Fibroblast of mammary gland (primary cell): ENCODE data around the gene GRHL3.

Source experiments
- DNase-seq: peaks from one replicate; pipeline ENCODE4 v3.0.0-alpha.2; 2010; ENCODE audit warnings: low read depth
- H3K4me3 ChIP-seq: 2 replicates; pipeline ENCODE4 v1.5.1; 2011; ENCODE audit warnings: low read depth, mild to moderate bottlenecking, low read length, moderate library complexity; ENCODE audit not compliant: control insufficient read depth
- TF ChIP-seq, protein P1 (sequence below): conservative IDR thresholded peaks from 2 replicates; pipeline ENCODE4 v1.5.1; 2011; ENCODE audit warnings: low read depth, low read length, inconsistent platforms; ENCODE audit not compliant: control insufficient read depth, insufficient read depth

GRHL3 gene

DNA sequence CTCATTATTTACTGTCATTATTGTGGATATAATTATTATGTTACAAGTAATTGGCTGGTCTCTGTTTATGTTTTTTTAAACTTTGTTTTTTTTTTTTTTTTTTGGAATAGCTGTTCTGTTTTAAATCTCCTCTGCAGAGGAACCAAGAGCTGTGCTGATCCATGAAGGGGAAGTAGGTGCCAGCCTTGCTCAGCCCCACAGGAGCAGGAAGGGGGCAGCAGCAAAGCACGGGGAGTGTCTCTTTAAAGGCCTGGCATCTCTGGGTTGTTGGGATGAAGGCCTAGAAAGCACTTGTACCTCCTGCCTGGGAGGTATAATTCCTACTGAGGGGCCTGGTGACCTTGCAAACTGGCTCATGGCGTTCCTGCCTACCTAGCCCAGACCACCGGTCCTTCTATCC is 2.5 kb upstream of the GRHL3 start:
- no peak overlapping the region for H3K4me3 ChIP-seq
- DNase-seq, result no peak
- TF ChIP-seq, protein P1, sequence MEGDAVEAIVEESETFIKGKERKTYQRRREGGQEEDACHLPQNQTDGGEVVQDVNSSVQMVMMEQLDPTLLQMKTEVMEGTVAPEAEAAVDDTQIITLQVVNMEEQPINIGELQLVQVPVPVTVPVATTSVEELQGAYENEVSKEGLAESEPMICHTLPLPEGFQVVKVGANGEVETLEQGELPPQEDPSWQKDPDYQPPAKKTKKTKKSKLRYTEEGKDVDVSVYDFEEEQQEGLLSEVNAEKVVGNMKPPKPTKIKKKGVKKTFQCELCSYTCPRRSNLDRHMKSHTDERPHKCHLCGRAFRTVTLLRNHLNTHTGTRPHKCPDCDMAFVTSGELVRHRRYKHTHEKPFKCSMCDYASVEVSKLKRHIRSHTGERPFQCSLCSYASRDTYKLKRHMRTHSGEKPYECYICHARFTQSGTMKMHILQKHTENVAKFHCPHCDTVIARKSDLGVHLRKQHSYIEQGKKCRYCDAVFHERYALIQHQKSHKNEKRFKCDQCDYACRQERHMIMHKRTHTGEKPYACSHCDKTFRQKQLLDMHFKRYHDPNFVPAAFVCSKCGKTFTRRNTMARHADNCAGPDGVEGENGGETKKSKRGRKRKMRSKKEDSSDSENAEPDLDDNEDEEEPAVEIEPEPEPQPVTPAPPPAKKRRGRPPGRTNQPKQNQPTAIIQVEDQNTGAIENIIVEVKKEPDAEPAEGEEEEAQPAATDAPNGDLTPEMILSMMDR, result no peak

DNA sequence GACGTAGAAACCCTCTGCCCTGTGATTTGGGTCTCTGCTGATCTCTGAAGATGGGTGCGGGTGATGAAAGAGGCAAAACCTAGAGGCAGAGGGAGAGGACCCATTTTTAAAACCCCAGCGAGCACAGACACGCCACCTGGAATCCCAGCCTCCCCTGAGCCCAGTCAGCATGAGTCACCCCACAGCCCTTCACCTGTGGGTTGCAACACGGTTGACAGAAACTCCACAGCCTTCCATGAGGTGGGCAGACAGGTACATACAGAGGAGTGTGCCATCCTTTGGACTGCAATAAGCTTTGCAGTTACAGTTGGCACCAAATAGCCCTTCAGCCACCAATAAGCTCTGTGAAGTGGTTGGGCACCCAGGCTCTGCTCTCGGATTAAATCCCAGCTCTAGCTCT is 2.1 kb upstream of the GRHL3 start:
- no peak overlapping the region for H3K4me3 ChIP-seq
- no peak for DNase-seq
- TF ChIP-seq, protein P1, result no peak

DNA sequence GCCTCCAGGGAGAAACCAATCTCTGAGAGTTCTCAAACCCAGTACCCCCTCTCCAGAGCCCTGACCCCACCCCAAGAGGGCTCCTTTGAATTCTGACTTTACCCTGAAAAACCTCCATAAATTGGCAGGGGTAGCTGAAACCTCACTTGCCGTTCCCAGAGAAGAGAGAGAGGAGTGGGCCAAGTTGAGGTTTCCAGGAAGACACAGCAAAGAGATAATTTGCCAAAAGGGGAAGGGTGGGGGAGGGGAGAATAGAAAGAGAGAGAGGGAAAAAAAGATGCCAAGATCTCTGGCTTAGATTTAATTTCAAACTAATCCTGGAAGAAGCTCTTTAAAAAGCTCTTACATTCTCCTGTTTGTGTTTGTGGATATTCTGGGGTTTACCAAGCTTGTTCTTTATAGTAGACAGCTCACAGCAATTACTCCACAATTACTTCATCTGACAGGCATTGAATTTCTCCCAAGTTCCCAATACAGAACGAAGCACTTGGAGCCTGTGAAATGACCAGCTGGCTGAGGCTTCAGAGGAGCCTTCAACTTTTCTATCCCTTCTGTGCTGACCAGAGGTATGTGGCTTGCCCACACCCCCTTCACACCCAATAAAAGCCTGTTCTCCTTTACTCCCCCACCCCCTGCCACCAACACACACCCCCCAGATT is 1.1 kb upstream of the GRHL3 start:
- peak; percentile 49 for DNase-seq
- no peak overlapping the region for H3K4me3 ChIP-seq
- TF ChIP-seq, protein P1, result no peak

DNA sequence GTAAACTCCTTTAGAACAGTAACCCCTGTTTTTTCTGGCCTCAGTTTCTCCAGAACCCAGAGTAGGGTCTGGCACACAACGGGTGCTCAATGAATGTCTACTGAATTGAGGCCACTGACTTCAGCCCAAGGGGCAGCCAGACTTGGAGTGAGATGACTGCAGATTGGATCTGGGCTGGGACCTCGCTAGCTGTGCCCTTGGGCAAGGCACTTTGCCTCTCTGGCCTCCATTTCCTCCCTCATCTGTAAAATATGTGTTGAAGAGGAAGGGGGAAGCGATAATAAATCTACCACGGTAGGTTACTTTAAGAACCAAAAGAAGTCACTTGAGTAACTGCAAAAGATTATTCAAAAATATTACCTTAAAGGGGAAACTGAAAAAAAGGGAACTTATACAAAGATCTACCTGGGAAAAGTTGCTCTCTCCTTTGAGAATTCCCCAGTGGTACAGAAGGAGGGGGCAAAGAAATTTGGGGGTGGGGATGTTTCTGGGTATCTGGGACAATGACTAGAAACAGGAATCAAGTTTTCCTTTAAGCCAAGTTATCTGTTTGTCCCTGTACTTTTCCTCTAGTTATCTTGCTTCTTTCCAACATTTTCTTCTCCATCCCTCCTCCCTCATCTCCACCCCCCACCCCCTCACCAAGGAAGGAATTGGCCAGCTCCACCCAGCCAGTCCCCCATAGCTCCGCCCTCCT is 394 bp upstream of the GRHL3 start:
- H3K4me3 ChIP-seq, result no peak overlapping the region
- TF ChIP-seq, protein P1, result no peak
- DNase-seq, result no peak

DNA sequence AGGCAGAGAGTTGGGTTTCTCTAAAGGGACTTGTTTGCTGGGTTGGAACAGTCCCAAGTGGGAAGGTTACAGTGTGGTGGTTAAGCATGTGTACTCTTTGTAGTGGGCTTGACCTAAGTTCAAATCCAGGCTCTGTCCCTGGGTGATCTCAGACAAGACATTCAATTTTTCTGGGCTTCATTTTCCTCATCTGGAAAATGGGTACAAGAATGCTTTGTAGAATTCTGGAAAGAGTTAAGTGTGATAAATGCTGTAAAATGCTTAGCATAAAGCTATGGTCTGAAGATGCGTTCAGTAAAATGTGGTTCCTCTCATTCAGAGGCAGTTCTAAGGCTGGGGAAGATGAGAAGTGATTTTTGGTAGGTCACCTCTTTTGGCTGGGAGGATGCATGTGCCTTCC is 805 bp downstream of the GRHL3 start:
- no peak for DNase-seq
- H3K4me3 ChIP-seq, result no peak overlapping the region
- TF ChIP-seq, protein P1, result no peak

DNA sequence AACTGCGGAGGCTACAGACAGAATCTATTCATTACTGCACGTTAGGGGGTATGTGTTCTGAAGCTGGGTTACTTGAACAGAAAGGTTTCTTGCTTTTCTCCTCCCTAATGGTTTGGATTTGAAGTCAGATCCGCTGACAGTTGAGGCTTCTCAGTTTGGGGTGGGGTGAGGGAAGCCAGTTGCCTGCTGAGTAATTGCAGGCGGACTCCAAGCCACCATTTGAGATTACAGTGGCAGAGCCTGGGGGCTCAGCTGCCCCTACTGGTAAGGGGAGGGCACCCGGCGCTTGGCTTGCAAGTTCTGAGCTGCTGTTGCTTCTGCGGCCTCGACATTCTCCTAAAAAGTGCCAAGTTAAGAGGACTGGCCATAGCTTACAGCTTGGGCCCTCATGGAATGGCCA is 2.0 kb downstream of the GRHL3 start:
- H3K4me3 ChIP-seq, result no peak overlapping the region
- TF ChIP-seq, protein P1, result no peak
- DNase-seq, result no peak
